Embryonic facial prominence (tissue), 1 donor: ENCODE measurements around the gene SSR1.
A peak's percentile ranks its signal among the peaks of the same experiment; 100 is the strongest.
"Not testable (repeated sequence)": the region's sequence is repeated elsewhere in the genome, so short reads cannot be mapped to it uniquely, and the experiment has no call there.

Experiments
- DNase-seq: peaks from one replicate; pipeline ENCODE4 v3.0.0-alpha.2; 2016; ENCODE audit errors: extremely low spot score

Gene SSR1

DNA sequence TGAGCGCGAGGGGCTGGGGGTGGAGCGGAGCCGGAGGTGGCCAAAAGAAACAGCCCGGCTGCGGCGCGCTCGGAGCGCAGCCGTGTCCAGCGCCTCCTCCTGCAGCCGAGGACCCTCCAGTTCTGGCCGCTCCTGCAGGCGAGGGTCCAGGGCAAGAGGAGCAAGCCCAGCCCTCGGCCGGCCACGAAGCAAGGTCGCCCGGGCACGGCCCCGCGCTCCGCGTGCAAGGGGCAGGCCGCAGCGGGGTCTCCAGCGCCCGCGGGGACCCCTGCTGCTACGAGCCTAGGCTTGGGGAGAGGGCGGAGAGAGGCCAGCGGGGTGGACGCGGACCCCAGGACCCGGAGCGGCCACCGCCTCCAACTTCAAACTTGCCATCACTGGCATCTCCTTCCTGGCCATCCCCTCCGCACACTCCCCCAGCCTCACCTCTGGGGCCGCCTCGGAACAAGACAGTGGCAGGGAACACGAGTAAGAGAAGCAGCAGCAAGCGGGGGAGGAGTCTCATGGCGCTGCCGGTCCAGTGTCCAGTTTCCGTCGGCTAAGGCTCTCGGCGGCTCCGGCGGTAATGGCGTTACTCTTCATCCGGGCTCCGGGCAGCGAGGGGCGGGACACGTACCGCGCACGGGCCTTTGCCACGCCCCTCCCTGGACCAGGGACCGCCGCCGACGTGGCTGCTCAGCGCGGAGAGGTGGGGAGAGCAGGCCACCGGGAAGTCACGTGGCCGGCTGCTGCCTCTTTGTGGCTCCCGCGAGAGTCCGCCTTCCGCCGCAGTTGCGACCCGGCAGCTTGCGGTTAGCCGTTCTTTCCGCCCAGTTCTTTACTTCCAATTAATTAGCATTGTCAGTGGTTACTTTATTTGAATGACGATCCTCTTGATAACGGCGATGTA is at the start of gene SSR1:
TSS of gene SSR1 (minus strand) at position 584 of the 889 bp plus-strand sequence. CDS start at position 505, 79 bp downstream.
- peak; percentile 93 for DNase-seq

DNA sequence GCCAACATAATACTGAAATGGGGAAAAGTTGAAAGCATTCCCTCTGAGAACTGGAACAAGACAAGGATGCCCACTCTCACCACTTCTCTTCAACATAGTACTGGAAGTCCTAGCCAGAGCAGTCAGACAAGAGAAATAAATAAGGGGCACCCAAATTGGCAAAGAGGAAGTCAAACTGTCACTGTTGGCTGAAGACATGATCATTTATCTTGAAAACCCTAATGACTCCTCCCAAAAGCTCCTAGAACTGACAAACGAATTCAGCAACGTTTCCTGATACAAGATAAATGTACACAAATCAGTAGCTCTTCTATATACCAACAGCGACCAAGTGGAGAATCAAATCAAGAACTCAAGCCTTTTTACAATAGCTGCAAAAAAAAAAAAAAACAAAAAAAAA is 38.9 kb upstream of the SSR1 start:
- DNase-seq = not testable (repeated sequence)

DNA sequence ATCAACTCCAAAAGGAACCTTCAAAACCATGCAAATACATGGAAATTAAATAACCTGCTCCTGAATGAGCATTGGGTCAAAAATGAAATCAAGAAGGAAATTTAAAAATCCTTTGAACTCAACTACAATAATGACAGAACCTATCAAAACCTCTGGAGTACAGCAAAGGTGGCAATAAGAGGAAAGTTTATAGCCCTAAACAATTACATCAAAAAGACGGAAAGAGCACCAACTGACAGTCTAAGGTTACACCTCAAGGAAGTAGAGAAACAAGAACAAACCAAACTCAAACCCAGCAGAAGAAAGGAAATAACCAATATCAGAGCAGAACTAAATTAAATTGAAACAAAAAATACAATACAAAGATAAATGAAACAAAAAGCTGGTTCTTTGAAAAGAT is 37.6 kb upstream of the SSR1 start:
- DNase-seq = not testable (repeated sequence)

DNA sequence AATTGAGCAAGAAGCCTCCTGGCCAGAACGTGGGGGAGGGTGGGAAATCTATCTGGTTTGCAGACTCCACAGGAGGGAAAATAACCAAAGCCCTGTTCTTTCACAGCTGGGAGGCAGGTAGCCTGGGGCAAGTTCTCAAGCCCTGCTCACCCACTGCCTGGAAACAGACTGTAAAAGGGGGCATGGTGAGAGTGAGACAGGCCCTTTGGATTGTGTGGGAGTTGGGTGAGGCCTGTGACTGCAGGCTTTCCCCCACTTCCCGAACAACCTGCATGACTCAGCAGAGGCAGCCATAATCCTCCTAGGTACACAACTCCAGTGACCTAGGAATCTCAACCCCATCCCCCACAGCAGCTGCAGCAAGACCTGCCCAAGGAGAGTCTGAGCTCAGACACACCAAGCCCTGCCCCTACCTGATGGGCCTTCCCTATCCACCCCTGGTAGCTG is 34.6 kb upstream of the SSR1 start:
- not testable (repeated sequence) for DNase-seq

DNA sequence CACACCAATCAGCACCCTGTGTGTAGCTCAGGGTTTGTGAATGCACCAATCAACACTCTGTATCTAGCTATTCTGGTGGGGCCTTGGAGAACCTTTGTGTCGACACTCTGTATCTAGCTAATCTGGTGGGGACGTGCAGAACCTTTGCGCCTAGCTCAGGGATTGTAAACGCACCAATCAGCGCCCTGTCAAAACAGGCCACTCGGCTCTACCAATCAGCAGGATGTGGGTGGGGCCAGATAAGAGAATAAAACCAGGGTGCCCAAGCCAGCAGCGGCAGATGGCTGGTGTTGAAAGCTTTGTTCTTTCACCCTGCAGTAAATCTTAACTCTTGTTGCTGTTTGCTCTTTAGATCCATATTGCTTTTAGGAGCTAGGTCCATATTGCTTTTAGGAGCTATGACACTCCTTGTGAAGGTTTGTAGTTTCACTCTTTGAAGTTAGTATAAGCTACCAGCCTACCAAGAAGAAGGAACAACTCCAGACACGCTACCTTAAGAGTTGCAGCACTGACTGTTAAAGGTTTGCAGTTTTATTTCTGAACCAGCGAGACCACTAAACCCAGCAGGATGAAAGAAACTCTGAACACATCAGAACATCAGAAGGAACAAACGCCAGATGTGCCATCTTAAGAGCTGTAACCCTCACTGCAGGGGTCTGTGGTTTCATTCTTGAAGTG is 31.9 kb upstream of the SSR1 start:
- not testable (repeated sequence) for DNase-seq

DNA sequence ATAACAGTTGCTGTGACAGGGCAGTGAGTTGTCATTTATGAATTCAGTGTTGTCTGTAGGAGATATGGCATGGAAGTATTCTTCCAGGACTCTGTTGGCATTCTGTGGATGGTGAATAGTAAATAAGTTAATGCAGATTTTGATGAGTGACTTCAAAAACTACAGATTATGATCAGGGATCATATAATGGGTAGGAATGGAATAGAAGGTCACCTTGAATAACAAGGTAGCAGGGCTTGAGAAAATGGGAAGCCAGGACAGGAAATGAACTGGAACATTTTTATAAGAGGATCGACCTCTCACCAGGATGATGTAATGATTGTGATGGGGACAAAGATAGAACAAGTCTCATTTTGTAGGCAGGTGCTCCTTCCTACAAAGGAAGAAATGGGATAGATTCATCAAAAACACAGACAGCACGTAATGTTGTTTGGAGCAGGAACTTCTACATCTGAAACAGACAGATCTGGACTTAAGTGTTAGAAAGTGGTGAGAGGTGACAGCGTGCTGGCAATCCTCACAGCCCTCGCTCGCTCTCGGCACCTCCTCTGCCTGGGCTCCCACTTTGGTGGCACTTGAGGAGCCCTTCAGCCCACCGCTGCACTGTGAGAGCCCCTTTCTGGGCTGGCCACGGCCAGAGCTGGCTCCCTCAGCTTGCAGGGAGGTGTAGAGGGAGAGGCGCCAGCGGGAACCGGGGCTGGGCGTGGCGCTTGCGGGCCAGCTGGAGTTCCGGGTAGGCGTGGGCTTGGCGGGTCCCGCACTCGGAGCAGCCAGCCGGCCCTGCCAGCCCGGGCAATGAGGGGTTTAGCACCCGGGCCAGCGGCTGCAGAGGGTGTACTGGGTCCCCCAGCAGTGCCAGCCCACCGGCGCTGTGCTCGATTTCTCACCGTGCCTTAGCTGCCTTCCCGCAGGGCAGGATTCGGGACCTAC is 30.8 kb upstream of the SSR1 start:
- no peak for DNase-seq

DNA sequence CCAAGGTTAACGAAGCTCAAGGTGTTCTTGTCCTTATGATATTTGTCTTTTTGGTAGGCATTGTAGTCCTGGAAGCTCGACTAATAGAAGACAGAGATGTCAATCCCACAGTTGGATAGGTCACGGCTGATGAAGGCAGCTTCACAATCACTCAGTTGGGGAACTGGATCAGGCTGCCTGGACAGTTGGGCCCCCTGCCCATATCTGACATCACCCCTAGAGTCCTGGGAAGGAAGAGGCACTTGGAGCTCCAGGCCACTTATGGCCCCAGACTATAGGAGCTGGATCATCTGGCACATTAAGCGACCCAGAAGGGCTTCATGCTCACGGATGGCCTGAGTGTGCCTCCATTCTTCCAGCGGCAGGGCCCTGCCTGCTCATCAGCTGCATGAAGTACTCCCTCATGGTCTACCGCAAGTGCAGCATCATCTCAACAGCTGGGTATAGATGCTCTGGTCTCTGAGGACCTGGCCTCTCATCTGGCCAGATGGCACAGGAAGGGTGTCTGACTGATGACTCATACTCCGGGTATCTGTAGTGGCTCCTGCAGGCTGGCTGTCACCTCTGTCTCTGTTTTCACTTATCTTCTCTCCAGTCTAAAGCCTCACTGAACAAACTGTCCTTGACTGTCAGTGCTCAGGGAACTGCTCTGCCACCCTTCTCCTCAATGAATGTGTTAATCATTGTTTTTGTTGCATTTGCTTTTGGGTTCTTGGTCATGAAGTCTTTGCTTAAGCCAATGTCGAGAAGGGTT is 29.2 kb upstream of the SSR1 start:
- DNase-seq = no peak

DNA sequence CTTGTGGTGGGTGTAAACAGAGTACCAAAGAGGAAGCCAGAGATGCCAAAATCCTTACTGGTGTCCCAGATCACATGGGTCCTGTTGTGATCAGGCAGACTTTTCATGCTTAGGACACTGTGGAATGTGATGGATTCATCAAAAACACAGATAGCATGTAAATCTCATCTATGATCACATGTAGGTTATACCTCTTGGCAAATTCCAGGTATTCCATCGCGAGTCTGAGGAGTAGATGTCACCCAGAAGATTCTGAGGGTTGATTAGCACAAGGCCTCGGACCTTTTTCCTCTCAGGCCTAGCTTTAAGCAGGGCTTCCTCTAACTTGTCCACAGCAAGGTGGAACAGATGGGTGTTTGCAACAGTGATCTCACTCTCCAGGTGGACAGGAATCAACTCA is 28.3 kb upstream of the SSR1 start:
- DNase-seq = no peak

DNA sequence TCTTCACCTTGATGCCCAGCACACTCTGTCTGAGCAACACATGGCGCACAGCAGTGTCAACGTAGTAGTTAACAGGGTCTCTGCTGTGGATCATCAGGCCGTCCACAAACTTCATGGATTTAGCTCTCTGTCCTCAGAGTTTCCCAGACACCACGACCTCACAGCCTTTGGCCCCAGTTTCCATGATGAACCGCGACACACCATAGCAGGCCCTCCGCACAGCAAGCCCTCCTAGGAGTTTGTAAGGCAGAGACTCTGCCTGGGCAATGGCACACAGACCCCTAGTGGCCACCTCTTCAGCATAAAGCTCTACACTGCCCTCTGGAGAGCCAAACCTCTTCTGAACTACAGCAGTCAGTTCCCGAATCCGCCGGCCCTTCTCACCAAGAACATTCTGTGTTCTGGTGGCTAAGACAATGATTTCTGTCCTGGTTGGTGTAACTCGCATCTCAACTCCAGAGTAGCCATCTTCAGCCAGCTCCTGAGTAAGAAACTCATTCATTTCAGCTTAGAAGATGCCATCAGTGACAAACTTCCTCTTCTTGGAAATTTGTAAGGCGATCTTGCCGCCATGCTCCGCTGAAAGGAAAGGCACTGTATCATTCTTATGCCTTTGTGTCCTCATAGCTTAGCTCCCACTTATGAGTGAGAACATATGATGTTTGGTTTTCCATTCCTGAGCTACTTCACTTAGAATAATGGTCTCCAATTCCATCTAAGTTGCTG is 26.2 kb upstream of the SSR1 start:
- not testable (repeated sequence) for DNase-seq

DNA sequence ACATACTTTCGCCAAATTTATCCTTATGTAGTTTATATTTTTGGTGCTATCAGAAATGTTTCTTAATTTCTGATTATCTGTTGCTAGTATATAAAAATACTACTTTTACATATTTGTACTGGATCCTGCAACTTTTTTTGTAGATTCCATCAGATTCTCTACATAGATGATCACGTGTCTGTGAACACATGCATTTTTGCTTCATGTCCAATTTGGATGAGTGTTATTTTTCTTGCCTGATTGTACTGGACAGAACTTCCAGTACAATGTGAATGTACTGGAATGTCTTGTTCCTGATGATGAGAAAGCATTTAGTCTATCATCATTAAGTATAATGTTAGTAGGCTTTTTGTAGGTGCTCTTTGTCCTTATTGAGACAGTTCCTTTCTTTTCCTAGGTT is 25.0 kb upstream of the SSR1 start:
- DNase-seq = no peak

DNA sequence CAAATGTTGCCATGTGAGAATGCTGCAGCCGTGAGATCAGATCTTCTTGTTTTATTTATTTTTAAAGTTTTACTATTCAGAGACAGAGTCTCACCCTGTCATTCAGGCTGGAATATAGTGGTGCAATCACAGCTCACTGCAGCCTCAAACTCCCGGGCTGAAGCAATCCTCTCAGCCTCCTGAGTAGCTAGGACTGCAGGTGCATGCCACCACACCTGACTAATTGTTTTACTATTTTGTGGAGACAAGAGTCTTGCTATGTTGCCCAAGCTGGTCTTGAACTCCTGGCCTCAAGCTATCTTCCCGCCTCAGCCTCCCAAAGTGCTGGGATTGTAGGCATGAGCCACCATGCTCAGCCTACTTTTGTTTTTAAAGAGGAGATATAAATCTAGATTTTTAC is 22.5 kb upstream of the SSR1 start:
- no peak for DNase-seq

DNA sequence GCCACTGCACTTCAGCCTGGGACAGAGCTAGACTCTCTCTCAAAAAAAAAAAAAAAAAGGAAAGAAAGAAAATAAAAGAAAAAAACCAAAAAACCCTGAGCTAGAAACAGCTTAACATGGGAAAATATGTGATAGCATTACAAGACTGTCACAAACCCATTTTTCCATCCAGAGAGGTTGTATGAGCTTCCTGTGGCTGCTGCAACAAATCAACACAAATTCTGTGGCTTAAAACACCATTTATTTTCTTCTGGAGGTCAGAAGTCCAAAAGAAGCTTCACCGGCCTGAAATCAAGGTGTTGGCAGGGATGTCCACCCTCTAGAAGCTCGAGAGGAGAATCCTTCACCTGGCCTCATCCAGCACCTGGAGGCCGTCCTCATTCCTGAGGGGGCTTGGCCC is 21.7 kb upstream of the SSR1 start:
- DNase-seq = no peak

DNA sequence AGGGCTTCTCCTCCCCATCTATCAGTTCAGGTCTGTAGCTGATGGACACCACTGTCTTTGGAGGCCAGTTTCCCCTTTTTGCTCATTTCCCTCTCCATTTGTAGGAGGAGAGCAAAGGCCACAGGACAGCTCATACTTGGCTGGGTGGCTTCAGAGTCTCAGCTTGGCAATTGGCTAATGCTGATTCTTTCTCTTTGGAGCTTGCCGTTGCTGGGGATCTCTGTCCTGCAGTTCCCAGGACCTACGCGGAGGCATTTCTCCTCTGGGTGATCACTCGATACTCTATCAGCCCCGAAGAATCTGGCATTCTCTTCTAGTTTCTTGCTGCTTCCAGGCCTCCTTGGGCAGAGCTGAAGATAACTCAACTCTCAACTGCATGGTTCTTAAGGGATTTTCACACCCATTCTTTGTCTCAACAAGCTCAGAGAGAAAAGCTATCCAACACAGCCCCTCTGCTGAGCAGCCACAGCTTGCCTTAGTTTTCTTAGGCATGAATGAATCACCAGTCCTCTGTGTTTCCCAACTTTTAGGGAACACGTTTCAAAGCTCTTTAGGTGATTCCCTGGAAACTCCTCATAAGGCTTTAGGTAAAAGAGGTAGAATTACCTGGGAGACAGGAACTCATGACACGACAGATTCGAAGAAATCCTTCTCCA is 19.2 kb upstream of the SSR1 start:
- DNase-seq = no peak

DNA sequence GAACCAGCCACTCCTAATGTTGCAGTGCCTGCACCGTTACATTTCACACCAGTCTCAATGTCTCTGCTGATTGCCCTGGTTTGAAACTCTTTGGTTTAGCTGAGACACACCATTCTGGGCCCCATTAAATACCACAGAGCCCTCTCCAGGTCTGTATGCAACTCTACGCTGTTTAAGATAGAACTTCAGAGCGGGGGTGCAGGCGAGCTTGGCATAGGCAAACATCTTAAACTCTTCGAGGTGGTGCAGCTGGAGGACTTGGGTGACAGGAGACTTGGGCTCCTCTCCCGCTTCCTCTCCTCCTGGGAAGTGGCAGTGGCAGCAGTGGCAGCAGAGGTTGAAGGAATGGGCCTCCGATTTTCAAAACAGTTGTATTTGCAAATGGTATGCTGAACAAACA is 18.5 kb upstream of the SSR1 start:
- DNase-seq = no peak

DNA sequence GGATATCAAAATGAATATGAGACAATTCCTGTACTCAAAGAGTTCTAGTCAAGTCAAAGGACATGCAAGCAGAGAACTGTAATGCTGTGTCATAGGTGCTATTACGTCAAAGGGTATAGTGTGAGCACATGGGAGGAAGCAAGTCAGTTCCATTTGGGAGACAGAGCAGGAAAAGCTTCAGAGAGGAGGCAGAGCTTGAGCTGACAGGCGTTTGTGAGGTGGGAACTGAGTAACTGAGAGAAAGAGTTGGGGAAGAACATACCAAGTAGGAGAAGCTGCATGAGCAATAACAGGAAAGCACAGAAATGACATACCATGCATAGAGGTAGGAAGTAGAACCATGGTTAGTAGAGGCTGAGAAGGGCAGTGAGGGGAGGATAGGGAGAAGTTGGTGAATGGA is 15.2 kb upstream of the SSR1 start:
- no peak for DNase-seq

DNA sequence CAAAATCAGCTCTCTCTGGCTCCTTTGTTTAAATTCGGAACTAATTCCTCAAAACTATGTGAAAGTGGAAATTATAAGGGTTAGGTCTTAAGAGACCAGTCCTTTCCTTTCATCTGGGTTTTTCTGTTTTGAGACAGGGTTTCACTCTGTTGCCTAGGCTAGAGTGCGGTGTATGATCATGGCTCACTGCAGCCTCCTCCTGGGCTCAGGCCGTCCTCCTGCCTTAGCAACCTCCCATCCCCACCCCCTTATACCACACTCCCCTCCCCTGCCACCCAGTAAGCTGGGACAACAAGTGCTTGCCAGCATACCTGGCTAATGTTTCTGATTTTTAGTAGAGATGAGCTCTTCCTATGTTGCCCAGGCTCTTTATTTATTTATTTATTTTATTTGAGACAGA is 12.8 kb upstream of the SSR1 start:
- DNase-seq = no peak

DNA sequence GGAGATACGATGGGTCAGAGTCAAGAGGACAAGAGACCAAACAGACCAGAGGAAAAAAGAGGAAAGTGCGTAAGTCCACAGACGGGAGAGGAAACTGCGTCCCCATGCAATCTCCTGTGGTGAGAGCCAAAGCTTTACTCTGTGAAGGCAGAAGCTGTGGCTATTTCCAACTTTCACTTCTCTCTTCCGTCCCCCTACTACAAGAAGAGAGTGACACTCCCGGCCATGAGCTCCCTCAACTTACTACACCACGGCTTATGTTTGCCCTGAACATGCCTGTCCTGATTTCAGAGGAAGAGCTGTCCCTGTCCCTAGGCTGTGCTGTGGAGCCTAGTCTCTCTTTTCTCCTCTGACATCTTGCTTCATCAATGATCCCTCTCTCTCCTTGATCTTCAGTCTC is 11.5 kb upstream of the SSR1 start:
- DNase-seq = no peak

DNA sequence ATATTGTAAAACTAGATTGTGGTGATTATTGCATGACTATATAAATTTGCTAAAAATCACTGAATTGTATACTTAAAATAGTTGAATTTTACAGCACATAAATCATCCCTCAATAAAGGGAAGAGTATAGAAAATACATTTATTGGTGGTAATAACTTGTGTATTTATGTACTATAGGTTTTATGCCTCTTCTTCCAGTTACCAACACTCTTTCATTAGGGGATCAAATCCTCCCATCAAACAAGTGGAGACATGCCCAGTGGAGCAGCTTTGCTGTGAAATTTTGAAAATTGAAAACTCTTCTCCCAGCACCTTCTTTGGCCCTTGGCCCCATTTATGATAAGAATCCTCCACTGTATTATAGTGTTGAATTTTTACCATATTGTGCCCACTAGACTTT is 10.1 kb upstream of the SSR1 start:
- no peak for DNase-seq

DNA sequence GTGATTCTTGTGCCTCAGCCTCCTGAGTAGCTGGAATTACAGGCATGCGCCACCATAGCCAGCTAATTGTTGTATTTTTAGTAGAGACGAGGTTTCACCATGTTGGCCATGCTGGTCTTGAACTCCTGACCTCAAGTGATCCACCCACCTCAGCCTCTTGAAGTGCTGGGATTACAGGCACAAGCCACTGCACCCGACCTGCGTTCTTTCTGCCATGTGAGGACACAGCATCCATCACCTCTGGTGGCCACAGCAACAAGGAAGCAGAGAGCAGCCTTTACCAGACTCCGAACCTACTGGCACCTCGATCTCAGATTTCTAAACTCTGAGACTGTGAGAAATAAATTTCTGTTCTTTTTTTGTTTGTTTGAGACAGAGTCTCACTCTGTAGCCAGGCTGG is 8.9 kb upstream of the SSR1 start:
- DNase-seq = not testable (repeated sequence)

DNA sequence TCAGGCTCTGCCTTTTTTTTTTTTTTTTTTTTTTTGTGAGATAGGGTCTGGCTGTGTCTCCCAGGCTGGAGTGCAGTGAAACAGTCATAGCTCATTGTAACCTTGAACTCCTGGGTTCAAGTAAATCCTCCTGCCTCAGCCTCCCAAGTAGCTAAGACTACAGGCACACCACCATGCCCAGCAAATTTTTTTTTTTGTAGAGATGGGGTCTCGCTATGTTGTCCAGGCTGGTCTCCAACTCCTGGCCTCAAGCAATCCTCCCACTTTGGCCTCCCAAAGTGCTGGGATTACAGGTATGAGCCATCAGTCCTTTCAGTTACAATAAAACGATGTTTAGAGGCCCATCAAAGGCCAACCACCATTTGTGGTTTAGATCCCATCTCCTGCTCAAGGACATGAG is 6.4 kb upstream of the SSR1 start:
- DNase-seq = not testable (repeated sequence)
